ENCODE results near the gene SLC2A13. TPM values are rescaled to one million over a fixed set of nuclear protein-coding genes. Genes with fewer than 3 reads are reported as not detected.

SLC2A13 gene
- polyA plus RNA-seq, 1 donor (not counting 4 experiments of a cell fraction or from before 2014, with no cell fraction given) = 1.1 TPM

DNA sequence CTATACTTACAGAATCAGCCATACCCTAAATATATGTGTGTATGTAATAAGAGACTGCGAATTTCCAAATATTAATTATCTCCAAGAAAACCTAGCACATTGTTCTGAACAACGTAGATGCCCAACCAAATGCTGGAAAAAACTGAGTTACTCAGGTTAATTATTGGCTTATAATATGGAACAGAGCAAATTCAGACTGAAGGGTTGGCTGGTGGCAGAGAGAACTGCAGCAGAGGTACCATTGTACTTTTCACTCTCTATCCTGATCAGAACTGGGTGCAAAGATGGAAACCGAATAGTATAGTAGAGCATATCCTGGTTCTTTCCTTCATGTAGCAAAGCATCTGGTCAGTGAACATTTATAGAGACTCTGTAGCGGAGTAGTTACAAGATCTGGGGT, 185.7 kb downstream of the SLC2A13 start:
- FAIRE-seq = no peak
- no peaks in the 10 kb centered on the region for H3K27me3 ChIP-seq (ENCODE audit: control insufficient read depth, extremely low read depth, insufficient read depth, low read length)
- no peak overlapping the region for H3K27ac ChIP-seq (ENCODE audit: control insufficient read depth, insufficient read depth, low read length)
- no peaks in the 10 kb centered on the region for H4K20me1 ChIP-seq (ENCODE audit: control insufficient read depth, extremely low read depth, insufficient read depth, low read length)
- H3K36me3 ChIP-seq (ENCODE audit: control insufficient read depth in 2 of 2, extremely low read depth in 1 of 2, insufficient read depth in 2 of 2, low read length in 2 of 2) = no peaks in the 10 kb centered on the region
- no peaks in the 10 kb centered on the region for H3K9me1 ChIP-seq (ENCODE audit: control insufficient read depth, extremely low read depth, insufficient read depth, low read length)
- no peak overlapping the region for H2AFZ ChIP-seq (ENCODE audit: control insufficient read depth, low read length)
- no peaks in the 10 kb centered on the region for H3K9me3 ChIP-seq (ENCODE audit: control insufficient read depth, low read depth, low read length)
- no peak for DNase-seq (ENCODE audit: low read depth, low spot score)
- no peaks in the 10 kb centered on the region for H3K79me2 ChIP-seq (ENCODE audit: control insufficient read depth, insufficient read depth, low read length)
- no peak overlapping the region for H3K9ac ChIP-seq (ENCODE audit: control insufficient read depth, extremely low read depth, insufficient read depth, low read length)
- no peak overlapping the region for H3K4me2 ChIP-seq (ENCODE audit: control insufficient read depth, extremely low read depth, insufficient read depth, low read depth, low read length)
- dilution Hi-C loops (cut with MboI; ENCODE audit: extremely low pct_ligation_motif_present, low sequenced_read_pairs) = no loop called here
- TF ChIP-seq EZH2 (IDR thresholded peaks at IDR 0.05; ENCODE audit: low read length) = no peak
- TF ChIP-seq, protein P1, sequence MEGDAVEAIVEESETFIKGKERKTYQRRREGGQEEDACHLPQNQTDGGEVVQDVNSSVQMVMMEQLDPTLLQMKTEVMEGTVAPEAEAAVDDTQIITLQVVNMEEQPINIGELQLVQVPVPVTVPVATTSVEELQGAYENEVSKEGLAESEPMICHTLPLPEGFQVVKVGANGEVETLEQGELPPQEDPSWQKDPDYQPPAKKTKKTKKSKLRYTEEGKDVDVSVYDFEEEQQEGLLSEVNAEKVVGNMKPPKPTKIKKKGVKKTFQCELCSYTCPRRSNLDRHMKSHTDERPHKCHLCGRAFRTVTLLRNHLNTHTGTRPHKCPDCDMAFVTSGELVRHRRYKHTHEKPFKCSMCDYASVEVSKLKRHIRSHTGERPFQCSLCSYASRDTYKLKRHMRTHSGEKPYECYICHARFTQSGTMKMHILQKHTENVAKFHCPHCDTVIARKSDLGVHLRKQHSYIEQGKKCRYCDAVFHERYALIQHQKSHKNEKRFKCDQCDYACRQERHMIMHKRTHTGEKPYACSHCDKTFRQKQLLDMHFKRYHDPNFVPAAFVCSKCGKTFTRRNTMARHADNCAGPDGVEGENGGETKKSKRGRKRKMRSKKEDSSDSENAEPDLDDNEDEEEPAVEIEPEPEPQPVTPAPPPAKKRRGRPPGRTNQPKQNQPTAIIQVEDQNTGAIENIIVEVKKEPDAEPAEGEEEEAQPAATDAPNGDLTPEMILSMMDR (optimal IDR thresholded peaks at IDR 0.05 in 1 of 3, IDR thresholded peaks at IDR 0.05 in 1 of 3, conservative IDR thresholded peaks at IDR 0.05 in 1 of 3; ENCODE audit: extremely low read depth in 1 of 3, insufficient read depth in 2 of 3, low read length in 3 of 3) = no peak
- no peaks in the 10 kb centered on the region for H3K4me1 ChIP-seq (ENCODE audit: control insufficient read depth, extremely low read depth, insufficient read depth, low read length)
- H3K4me3 ChIP-seq (ENCODE audit: control insufficient read depth in 2 of 3, extremely low read depth in 1 of 3, insufficient read depth in 2 of 3, low read depth in 1 of 3, low read length in 3 of 3) = no peak overlapping the region

DNA sequence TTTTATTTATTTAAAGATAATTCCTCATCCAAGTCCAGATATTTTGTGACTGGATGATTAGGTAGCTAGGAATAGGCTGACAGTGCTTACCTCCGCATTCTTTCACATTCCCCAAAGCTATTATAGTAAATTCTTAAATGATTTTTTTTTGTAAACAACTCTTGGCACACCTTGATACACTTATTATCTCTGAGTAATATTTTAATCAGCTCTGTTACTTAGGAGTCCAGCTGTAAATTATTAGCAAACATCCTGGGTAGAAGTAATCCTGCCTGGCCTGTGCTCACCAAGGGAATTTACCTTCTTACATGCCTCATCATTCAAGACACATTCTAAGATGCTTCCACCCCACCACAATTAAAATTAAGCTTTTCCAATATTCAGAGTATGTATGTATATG, 186.1 kb downstream of the SLC2A13 start:
- Histone ChIP-seq H3K27me3 (ENCODE audit: control insufficient read depth, extremely low read depth, insufficient read depth, low read length) (no peaks in the 10 kb centered on the region), H3K4me3 (ENCODE audit: control insufficient read depth in 2 of 3, extremely low read depth in 1 of 3, insufficient read depth in 2 of 3, low read depth in 1 of 3, low read length in 3 of 3) (no peak overlapping the region), H3K79me2 (ENCODE audit: control insufficient read depth, insufficient read depth, low read length) (no peaks in the 10 kb centered on the region), H2AFZ (ENCODE audit: control insufficient read depth, low read length) (no peak overlapping the region), H4K20me1 (ENCODE audit: control insufficient read depth, extremely low read depth, insufficient read depth, low read length) (no peaks in the 10 kb centered on the region), H3K9ac (ENCODE audit: control insufficient read depth, extremely low read depth, insufficient read depth, low read length) (no peak overlapping the region), H3K4me2 (ENCODE audit: control insufficient read depth, extremely low read depth, insufficient read depth, low read depth, low read length) (no peak overlapping the region), H3K4me1 (ENCODE audit: control insufficient read depth, extremely low read depth, insufficient read depth, low read length) (no peaks in the 10 kb centered on the region), H3K27ac (ENCODE audit: control insufficient read depth, insufficient read depth, low read length) (no peak overlapping the region), H3K9me3 (ENCODE audit: control insufficient read depth, low read depth, low read length) (no peaks in the 10 kb centered on the region), H3K9me1 (ENCODE audit: control insufficient read depth, extremely low read depth, insufficient read depth, low read length) (no peaks in the 10 kb centered on the region), H3K36me3 (ENCODE audit: control insufficient read depth in 2 of 2, extremely low read depth in 1 of 2, insufficient read depth in 2 of 2, low read length in 2 of 2) (no peaks in the 10 kb centered on the region)
- TF ChIP-seq, protein P1 (optimal IDR thresholded peaks at IDR 0.05 in 1 of 3, IDR thresholded peaks at IDR 0.05 in 1 of 3, conservative IDR thresholded peaks at IDR 0.05 in 1 of 3; ENCODE audit: extremely low read depth in 1 of 3, insufficient read depth in 2 of 3, low read length in 3 of 3) = no peak
- no peak for TF ChIP-seq EZH2 (IDR thresholded peaks at IDR 0.05; ENCODE audit: low read length)
- DNase-seq (ENCODE audit: low read depth, low spot score) = no peak
- FAIRE-seq = no peak
- dilution Hi-C loops (cut with MboI; ENCODE audit: extremely low pct_ligation_motif_present, low sequenced_read_pairs) = no loop called here

All from keratinocyte (primary cell).